NT2/D1 (cell line): ENCODE measurements around the gene FUT7.

ENCODE experiments used
- YY1 ChIP-seq: IDR thresholded peaks from 2 replicates; pipeline ENCODE4 v1.6.1; 2011; ENCODE audit not compliant: insufficient read length, insufficient read depth
- ZNF274 ChIP-seq: IDR thresholded peaks from 2 replicates; pipeline ENCODE4 v1.6.1; 2011; ENCODE audit warnings: mild to moderate bottlenecking, low read depth, low read length

GRCh38 chr9:137046088-137046787, 14.3 kb upstream of the FUT7 start, which contains the start of gene NPDC1:
- TF ChIP-seq YY1 (no peak), ZNF274 (no peak)
